Stimulated activated CD4-positive, alpha-beta T cell treated with anti-CD3 and anti-CD28 coated beads, Interleukin-15, amount 100 ng/mL, for 24 hours (primary cell): ENCODE data around the gene RAD51C.
A peak's percentile ranks its signal among the peaks of the same experiment; 100 is the strongest.
"Not testable (repeated sequence)": the region's sequence is repeated elsewhere in the genome, so short reads cannot be mapped to it uniquely, and the experiment has no call there.

Experiments used
- DNase-seq: peaks from one replicate; pipeline ENCODE4 v3.0.0-alpha.2; 2020

RAD51C gene

DNA sequence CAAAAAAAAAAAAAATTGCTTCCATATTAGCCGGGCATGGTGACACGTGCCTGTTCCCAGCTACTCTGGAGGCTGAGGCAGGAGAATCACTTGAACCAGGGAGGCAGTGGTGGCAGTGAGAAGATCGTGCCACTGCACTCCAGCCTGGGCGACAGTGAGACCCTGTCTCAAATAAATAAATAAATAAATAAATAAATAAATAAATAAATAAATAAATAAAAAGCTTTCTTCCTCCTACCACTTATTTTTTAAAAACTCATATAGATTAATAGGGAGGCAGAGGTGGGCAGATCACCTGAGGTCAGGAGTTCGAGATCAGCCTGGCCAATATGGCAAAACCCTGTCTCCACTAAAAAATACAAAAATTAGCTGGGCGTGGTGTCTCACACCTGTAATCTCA lies 7.9 kb upstream of the RAD51C start:
- not testable (repeated sequence) for DNase-seq

DNA sequence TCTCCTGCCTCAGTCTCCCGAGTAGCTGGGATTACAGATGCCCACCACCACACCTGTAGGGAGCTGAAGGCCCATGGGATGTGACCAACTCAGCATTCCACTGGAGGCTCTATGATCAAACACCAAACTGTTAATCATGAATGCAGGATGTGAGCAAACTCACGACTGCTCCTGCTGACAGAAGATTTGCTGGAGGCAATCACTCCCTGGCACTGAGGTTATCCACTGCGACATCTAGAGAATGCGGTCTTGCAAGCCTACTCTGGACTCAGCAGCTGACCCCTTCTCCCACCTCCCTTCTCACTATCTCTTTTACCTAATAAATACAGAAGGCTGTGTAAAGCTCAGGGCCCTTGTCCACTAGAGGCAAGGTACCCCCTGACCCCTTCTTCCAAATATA lies 5.4 kb upstream of the RAD51C start:
- DNase-seq, result no peak

DNA sequence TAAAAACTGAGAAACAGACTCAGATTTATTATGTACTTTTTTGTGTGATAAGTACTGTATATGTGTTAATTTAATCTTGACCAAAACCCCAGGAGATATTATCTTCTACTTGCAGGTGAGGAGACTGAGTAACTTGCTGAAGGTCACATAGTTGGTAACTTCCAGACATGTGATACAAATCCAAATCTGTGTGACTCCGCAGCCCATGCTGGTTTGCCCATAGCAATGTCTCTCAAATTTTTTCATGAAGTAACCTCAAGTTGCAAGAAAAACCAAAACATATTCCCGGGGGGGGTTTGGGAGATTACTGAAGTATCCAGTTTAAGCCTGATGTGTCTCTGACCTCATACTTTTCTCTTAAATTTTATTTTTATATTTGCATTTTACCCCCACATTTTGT lies 3.9 kb upstream of the RAD51C start:
- DNase-seq, result no peak

DNA sequence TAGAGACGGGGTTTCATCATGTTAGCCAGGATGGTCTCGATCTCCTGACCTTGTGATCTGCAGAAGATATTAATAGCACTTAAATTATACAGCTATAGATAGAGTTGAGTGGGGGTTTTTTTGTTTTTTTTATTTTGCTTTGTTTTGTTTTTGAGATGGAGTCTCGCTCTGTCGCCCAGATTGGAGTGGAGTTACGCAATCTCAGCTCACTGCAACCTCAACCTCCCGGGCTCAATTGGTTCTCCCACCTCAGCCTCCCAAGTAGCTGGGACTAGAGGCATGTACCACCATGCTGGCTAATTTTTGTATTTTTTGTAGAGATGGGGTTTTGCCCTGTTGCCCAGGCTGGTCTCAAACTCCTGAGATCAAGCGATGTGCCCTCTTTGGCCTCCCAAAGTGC lies 2.4 kb upstream of the RAD51C start:
- not testable (repeated sequence) for DNase-seq

DNA sequence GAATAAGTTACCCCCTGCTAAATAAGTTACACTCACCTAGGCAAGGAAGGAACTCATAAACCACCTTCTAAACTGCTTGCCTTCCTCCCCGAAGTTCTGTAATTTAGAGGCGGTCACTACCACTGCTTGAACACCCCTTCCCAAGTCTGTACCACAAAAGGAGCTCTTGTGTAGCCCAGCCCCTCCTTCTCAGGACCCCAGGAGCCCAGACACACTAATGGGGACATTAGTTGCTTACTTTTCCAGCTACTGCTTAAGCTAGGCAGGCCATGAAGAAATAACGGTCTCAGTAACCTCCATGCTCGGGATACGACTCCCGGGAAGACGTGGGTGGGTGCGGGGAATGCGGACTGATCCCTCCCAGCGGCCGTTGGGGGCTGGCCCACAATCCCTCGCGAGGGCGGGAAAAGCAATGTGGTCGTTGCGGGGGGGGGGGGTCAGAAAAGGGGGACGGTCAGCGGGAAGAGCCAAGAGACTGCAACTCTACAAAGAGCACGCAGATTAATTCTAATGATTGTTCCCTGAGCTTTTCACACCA lies 632 bp upstream of the RAD51C start, which contains the start of gene TEX14:
Gene TEX14, minus strand, starts transcription at position 345 of the 538 bp plus-strand sequence. CDS start 40,044 bp downstream, outside the sequence.
- DNase-seq, result no peak

DNA sequence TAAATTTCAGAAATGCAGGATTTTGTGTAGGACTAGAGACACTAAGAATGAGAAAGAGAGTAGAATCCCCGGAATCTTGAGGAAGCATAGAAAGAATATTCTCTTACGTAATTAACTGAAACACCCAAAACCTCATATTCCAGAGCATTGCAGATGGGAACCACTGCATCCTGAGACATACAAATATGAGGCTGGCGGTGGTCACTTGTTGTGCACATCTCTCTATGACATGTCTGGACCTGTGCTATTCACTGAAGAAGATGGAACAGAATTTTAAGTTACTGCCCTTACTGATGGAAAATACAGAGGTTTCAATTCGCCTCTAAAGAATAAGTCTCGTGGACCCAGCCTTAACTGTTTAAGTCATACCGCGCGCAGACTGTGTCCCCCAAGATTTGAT lies 806 bp downstream of the RAD51C start:
- DNase-seq, result no peak

DNA sequence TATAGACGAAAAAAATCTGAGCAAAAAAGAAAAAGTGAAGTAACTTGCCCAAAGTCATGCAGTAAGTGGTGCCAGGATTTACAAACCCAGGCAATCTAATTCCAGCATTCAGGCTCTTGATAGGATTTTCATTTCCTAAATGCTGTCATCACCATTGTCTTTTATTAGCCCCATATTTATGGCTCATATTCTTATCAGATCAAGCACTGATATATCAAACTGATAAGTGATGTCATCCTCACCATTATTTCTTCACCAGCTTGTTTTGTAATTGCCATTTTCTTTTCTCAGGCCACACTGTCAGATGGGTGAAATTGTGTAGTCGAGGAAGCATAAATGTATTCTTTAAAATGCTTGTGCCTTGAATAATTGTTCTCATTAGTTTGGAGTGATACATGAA lies 1.3 kb downstream of the RAD51C start:
- no peak for DNase-seq

DNA sequence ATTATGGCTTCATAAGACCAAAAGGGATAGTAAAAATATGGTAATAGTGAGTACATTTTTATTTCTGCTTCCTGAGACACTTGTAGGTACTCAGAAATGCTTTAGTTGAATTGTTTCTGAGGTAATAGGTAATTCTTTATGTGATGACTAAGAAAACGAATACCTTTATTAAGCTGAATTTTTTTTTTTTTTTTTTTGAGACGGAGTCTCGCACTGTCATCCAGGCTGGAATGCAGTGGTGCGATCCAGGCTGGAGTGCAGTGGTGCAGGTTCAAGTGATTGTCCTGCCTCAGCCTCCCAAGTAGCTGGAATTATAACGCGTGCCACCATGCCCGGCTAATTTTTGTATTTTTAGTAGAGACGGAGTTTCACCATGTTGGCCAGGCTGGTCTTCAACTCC lies 1.9 kb downstream of the RAD51C start:
- DNase-seq, result no peak

DNA sequence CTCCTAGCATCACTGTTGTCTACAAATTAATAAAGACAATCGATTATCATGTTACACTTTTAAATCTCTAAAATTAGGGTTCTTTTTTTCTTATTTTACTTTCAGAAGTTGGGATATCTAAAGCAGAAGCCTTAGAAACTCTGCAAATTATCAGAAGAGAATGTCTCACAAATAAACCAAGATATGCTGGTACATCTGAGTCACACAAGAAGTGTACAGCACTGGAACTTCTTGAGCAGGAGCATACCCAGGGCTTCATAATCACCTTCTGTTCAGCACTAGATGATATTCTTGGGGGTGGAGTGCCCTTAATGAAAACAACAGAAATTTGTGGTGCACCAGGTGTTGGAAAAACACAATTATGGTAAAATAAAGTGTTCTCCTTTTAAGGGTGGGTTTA lies 2.4 kb downstream of the RAD51C start:
- DNase-seq, result no peak

DNA sequence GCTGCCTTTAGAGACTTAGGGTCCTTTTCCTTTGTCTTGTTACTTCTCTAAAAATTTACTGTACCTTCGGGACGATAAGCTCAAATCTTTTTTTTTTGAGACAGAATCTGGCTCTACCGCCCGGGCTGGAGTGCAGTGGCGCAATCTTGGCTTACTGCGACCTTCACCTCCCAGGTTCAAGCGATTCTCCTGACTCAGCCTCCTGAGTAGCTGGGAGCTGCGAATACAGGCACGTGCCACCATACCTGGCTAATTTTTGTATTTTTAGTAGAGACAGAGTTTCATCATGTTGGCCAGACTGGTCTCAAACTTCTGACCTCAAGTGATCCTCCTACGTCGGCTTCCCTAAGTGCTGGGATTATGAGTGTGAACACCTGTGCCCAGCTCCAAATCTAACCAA lies 7.4 kb downstream of the RAD51C start:
- DNase-seq, result no peak

DNA sequence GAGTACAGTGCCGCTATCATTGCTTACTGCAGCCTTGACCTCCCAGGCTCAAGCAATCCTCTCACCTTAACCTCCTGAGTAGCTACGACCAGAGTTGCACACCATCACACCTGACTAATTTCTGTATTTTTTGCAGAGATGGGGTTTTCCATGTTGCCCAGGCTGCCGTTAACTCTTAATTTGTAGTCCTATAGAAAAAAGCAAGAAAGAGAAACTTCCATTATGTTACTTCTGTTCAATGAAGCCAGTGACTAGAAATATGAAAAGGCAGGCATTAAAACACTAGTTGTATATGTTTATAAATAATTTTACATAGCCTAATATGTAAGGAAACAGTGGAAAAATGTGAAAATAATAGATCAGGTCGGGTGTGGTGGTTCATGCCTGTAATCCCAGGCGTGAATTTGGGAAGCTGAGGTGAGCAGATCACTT lies 9.7 kb downstream of the RAD51C start:
- peak; percentile 12 for DNase-seq

DNA sequence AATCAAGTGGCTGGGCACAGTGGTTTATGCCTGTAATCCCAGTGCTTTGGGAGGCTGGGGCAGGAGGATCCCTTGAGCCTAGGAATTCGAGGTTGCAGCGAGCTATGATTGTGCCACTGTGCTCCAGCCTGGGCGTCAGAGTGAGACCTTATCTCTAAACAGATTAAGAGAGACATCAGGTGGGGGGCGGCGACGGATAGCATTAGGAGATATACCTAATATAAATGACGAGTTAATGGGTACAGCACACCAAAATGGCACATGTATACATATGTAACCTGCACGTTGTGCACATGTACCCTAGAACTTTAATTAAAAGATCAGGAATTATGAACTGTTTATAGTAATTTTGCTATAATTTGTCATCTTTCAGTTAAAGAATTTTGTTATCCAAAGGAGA lies 10.3 kb downstream of the RAD51C start:
- DNase-seq, result no peak

DNA sequence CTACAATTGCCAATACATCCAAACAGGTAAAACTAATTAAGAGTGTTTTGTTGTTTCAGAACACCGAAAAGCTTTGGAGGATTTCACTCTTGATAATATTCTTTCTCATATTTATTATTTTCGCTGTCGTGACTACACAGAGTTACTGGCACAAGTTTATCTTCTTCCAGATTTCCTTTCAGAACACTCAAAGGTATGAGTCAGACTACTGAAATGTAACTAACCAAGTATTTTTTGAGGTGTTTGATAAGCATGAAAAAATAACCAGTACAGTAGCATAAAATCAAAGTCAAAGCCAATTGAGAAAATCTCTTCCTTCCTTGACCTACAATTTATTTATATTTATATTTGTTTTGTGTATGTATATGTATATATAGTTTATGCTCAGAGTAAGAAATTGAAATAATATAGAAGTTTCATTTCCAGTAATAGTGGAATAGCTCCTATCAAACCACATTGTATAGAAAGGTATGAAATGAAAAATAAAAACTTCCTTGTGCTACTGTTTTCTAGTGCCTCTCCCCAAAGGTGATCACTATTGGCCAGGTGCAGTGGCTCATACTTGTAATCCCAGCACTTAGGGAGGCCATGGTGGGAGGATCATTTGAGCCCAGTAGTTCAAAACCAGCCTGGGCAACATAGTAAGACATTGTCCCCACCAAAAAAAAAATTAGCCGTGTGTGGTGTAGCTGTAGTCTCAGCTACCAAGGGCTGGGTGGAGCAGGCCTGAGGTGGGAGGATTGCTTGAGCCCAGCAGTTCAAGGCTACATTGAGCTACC lies 10.9 kb downstream of the RAD51C start:
- DNase-seq, result no peak

DNA sequence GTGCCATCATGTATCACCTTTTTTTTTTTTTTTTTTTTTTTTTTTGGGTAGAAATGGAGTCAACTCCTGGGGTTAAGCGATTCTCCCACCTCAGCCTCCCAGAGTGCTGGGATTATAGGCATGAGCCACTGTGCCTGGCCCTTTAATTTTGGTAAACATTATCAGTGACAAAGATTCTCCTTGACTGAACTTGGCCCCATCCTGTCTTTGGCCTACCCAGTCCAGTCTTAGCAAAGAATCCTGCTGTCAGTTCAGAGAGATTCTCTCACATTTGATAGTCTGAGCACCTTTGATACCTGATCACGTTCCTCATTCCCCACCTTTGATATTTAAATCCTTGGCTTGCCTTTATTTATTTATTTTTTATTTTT lies 11.5 kb downstream of the RAD51C start:
- no peak for DNase-seq

DNA sequence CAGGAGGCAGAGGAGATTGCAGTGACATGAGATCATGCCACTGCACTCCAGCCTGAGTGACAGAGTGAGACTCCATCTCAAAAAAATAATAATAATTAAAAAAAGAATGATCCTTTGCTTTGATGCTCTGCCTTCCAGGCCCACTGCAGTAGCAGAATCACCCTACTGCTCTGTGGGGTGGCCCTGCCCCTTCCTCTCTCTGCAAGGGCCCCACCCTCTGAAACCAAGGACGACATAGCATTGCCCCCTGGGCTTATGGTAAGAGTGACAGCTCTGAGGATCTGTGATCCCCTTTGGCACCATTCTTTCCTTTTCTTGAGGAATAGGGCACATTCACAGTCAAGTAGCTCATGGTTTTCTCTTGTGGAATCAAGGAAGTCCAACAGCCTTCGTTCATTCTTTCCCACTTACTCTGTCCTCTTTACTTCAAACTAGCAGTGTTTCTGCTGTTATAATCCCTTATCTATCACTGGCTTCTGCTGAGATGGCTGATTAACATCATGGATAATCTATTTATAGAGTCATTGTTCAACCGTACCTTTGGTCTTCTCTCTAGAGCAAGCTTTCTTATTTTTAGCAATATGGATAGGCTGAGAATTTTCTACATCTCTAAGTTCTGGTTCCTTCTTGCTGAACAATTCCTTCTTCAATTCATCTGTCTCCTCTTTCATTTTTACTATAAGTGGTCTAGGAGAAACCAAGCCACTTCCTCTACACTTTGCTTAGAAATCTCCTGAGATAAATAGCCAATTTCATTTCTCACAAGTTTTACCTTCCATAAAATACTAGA lies 14.1 kb downstream of the RAD51C start:
- no peak for DNase-seq

DNA sequence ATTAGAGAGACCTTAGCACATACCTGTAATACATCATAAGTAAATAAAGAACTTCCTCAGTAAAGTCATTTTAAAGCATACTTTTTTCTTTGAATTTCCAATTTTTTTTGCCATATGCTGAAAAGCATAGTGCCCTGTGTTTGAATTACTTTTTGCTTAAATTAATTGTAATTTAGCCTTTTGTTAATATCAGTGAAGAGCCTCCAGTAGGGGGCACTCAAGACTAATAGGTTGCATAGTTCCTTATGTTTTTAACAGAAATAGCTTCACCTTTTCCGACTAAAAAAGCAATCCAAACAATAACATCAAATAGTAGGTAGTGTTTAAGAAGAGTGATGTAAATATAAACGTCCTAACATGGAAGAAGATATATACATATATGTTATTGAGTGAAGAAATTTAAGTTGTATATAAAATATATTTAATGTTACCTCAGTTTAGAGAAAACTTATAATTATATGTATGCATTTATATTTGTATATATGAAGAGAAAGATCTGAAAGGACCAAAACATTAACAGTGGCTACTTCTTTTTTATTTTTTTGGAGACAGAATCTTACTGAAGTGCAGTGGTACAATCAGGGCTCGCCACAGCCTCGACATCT lies 18.6 kb downstream of the RAD51C start:
- DNase-seq, result peak; percentile 56

DNA sequence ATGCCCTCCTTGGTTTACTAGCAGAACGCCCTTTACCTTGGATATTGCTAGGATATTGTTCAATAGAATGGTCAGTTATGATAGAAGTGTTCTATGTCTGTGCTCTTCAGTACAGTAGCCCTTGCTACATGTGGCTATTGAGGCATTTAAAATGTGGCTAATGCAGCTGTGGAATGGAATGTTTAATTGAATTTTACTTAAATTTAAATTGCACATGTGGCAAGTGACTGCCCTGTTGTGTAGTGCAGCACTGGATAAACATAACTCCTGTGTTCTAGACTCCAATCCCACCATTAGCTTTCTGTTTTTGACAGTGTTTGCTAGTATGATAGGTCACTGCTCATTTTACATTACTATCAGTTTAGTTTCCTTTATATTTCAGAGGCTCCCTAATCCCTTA lies 29.9 kb downstream of the RAD51C start:
- DNase-seq, result no peak

DNA sequence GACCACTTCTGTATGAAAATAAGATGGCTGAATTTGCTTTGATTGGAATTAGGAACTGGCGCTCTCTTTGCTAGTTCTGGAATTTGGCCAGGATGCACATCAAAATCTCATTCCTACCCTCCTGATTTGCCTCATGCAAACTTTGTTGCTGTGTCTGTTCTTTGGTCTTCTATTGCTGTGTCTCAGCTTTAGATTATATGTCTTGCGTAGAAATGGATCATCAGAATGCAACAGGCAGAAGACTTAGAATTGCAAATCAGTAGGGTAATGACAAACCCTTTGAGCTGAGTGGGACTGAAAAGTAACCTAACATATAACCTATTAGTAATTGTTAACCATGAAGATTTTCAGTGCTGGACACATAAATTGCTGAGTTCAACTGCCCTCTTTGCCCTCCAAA lies 30.3 kb downstream of the RAD51C start:
- DNase-seq, result no peak

DNA sequence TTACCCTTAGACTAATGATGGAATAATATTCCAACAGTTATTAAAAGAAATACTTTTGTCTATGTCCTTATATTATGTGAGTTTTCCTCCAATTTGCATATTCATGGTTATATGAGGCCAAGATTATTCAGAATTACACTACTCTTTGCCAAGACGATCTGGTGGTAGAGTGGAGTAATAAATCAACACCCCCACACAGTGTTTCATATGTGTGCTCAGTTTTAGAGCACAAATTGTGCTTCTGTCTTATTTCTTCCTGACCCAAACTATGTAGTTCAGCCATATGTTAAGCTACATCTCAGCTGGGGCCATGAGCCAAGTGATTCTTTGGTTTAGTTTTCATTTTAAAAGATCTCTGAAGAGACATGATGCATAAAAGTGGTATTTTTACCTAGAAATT lies 36.4 kb downstream of the RAD51C start:
- DNase-seq, result no peak

DNA sequence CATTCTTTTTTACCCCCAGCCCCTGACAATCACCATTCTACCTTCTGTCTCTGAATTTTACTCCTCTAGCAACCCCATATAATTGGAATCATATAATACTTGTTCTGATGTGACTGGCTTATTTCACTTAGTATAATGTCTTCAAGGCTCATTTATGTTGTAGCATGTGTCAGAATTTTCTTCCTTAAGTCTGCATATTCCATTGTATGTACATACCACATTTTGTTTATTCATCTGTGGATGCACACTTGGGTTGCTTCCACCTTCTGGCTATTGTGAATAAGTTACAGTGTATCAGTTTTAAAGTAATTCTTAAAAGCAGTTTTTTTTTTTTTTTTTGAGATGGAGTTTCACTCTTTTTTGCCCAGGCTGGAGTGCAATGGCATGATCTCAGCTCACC lies 38.5 kb downstream of the RAD51C start:
- no peak for DNase-seq

DNA sequence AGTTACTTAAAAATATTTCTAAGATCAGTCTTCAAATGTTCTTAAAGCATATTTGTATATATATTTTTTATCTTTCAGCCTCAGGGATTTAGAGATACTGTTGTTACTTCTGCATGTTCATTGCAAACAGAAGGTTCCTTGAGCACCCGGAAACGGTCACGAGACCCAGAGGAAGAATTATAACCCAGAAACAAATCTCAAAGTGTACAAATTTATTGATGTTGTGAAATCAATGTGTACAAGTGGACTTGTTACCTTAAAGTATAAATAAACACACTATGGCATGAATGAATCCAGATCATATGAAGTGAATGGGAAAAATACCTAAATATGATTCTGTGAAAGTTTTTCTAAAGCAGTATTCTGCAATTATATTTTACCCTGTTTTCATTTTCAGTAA lies 41.6 kb downstream of the RAD51C start:
- DNase-seq, result no peak

DNA sequence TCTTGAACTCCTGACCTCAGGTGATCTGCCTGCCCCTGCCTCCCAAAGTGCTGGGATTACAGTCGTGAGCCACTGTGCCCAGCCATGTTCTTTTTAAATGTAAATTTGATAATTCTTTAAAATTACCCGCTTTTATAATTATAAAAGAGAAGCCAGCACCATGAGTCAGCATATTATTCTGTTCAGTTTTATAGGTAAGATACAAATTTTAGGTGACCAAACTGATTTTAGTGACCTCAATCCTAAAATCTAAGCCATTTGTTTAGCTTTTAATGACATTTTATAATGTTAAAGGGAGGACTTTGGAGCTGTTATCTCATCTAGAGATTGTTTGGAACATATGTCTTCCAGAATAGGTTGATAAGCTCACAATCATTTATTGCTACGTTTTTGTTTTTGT lies 42.4 kb downstream of the RAD51C start:
- DNase-seq, result no peak

DNA sequence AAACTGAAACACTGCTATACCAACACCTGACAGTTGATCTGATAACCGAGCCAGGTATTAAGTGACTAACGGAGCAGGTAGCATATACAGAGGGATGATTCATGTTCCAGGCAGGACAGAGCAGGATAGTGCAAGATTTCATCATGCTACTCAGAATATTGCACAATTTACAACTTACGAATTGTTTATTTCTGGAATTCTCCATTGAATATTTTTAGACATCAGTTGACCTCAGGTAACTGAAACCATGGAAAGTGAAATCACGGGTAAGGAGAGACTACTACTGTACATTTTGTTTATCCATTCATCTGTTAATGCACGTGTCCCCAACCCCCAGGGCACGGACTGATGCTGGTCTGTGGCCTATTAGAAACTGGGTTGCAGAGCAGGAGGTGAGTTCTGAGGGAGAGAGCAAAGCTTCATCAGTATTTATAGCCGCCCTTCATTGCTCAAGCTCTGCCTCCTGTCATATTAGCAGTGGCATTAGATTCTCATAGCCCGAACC lies 48.8 kb downstream of the RAD51C start:
- no peak for DNase-seq

DNA sequence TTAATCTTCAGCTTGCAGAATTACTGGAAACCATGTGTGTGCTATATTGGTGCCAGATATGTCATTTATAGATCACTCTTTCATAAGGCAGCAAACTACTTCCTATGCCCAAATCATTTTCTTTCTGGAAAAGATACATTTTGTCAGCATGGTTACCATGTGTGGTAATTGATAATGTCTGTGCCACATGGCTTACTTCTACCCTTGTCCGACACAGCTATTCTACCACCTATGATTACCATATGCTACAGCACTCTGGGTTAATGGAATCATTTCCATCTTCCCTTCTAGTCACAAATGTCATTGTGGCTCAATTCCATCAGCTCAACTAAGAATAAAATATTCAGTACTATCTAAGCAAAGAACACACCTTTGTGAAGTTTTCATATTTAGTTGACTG lies 55.3 kb downstream of the RAD51C start:
- DNase-seq, result no peak
